RWPE2 (cell line): ENCODE measurements around the gene SNED1.
"Not testable (repeated sequence)": the region's sequence is repeated elsewhere in the genome, so short reads cannot be mapped to it uniquely, and the experiment has no call there.

Experiments
- ATAC-seq: fragments of 200-7000 bp; cut with Tn5 transposase; 3 replicates; pipeline ENCODE4 v1.9.1; 2021; ENCODE audit warnings: low read depth
- DNase-seq: peaks from one replicate; pipeline ENCODE4 v3.0.0-alpha.2; 2020; ENCODE audit warnings: low spot score
- H3K27ac ChIP-seq: fragments of 450-650 bp; 2 replicates; pipeline ENCODE4 v1.5.1; 2017; ENCODE audit warnings: mild to moderate bottlenecking; ENCODE audit not compliant: poor library complexity, severe bottlenecking
- H3K27me3 ChIP-seq: fragments of 250-450 bp; sonication (Bioruptor Pico); 2 replicates; pipeline ENCODE4 v1.5.1; 2021; ENCODE audit warnings: mild to moderate bottlenecking, moderate library complexity; ENCODE audit not compliant: insufficient read depth, poor library complexity, severe bottlenecking
- H3K36me3 ChIP-seq: fragments of 250-450 bp; sonication (Bioruptor Pico); 2 replicates; pipeline ENCODE4 v1.5.1; 2020; ENCODE audit warnings: low read depth, mild to moderate bottlenecking, moderate library complexity
- H3K4me1 ChIP-seq: fragments of 250-450 bp; sonication (Bioruptor Pico); 2 replicates; pipeline ENCODE4 v1.5.1; 2021; ENCODE audit warnings: mild to moderate bottlenecking, moderate library complexity; ENCODE audit not compliant: insufficient read depth, poor library complexity, severe bottlenecking
- H3K4me3 ChIP-seq: fragments of 250-450 bp; sonication (Bioruptor Pico); 2 replicates; pipeline ENCODE4 v1.5.1; 2021; ENCODE audit warnings: mild to moderate bottlenecking, moderate library complexity; ENCODE audit not compliant: severe bottlenecking
- H3K9me3 ChIP-seq: fragments of 250-450 bp; sonication (Bioruptor Pico); 2 replicates; pipeline ENCODE4 v1.5.1; 2021; ENCODE audit warnings: mild to moderate bottlenecking, moderate library complexity; ENCODE audit not compliant: severe bottlenecking
- TF ChIP-seq, protein P1 (sequence below): fragments of 450-650 bp; IDR thresholded peaks from one replicate; pipeline ENCODE4 v1.5.1; 2017; ENCODE audit warnings: mild to moderate bottlenecking, moderate library complexity; ENCODE audit not compliant: poor library complexity, severe bottlenecking

SNED1 gene

DNA sequence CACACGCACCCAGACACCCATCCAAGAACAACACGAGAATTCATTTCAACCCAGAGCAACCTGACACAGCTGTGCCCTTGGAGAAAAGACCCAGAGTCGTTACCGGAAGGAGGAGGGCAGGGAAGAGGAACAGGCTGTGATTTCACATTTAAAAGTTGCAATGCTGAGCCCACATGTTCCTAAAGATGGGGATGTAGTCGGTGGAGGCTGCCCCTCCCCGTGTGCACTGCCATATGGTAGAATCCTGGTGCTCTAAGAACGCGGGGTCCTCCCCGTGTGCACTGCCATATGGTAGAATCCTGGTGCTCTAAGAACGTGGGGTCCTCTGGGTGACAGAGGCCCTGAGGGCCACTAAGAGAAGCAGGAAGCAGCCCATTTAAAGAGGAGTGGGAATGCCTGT is 92.8 kb downstream of the SNED1 start:
- Histone ChIP-seq H3K9me3 (no peaks in the 10 kb centered on the region), H3K27ac (no peak overlapping the region), H3K36me3 (peaks cover 70% of the 10 kb centered on the region), H3K4me3 (no peak overlapping the region), H3K4me1 (no peaks in the 10 kb centered on the region), H3K27me3 (no peaks in the 10 kb centered on the region)
- TF ChIP-seq, protein P1, sequence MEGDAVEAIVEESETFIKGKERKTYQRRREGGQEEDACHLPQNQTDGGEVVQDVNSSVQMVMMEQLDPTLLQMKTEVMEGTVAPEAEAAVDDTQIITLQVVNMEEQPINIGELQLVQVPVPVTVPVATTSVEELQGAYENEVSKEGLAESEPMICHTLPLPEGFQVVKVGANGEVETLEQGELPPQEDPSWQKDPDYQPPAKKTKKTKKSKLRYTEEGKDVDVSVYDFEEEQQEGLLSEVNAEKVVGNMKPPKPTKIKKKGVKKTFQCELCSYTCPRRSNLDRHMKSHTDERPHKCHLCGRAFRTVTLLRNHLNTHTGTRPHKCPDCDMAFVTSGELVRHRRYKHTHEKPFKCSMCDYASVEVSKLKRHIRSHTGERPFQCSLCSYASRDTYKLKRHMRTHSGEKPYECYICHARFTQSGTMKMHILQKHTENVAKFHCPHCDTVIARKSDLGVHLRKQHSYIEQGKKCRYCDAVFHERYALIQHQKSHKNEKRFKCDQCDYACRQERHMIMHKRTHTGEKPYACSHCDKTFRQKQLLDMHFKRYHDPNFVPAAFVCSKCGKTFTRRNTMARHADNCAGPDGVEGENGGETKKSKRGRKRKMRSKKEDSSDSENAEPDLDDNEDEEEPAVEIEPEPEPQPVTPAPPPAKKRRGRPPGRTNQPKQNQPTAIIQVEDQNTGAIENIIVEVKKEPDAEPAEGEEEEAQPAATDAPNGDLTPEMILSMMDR = no peak
- ATAC-seq = no peak
- DNase-seq = no peak

DNA sequence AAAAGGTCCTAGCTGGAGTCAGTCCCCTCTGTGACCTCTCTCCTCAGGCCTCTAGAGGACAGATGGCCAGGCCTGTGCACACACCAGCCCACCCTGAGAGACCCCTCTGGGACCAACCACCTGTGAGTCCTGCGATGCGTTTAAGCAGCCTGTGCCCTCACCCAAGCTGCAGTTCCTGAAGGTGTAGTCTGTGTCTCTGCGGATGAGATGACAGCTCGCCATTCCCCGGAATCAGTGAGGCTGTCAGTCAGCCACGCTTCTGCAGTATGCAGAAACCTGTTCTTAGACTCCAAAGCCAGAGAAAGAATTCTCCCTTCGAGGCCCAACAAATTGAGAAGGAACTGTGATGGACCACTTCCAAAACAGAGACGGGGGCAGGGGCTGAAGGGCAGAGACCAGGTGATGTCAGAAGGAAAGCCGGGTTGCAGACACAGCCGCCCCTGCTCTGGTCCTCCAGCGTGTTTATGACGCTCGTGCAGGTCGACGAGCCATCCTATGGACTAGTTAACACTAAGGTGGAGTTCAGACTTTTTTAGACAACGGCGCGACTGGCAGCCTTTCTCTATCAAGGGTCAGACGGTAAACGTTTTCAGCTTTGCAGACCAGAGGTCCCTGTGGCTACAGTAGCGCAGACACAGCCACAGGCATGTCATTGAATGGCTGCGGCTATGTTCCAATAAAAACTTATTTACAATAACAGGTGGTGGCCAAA is 93.5 kb downstream of the SNED1 start:
- Histone ChIP-seq H3K36me3 (peaks cover 70% of the 10 kb centered on the region), H3K27ac (no peak overlapping the region)
- ATAC-seq = no peak

DNA sequence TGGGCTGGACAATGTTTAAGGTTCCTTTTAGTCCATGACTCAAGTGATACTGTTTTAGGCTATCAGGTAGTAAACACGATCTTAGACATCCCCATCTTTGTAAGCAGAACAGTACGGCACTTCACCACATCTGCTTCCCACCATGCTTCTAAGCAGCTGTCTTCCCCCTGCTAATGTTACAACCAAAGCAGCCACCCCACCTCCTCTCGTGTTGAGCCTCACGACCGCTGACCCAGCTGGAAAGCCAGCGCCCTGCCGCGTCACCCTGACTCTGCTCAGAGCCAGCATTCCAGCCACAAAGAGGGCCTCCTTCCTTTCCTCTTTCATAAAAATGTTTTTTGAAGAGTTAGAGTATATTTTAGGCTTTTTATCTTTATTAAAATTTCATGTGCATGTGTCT is 94.3 kb downstream of the SNED1 start:
- no peaks in the 10 kb centered on the region for H3K9me3 ChIP-seq
- TF ChIP-seq, protein P1 = no peak
- DNase-seq = no peak
- H3K36me3 ChIP-seq = peaks cover 74% of the 10 kb centered on the region
- no peaks in the 10 kb centered on the region for H3K27me3 ChIP-seq
- no peak overlapping the region for H3K4me3 ChIP-seq
- no peaks in the 10 kb centered on the region for H3K4me1 ChIP-seq
- ATAC-seq = no peak
- no peak overlapping the region for H3K27ac ChIP-seq

More for the DNA sequence above, 93.5 kb downstream of the SNED1 start:
- no peak overlapping the region for H3K4me3 ChIP-seq
- no peaks in the 10 kb centered on the region for H3K27me3 ChIP-seq
- TF ChIP-seq, protein P1 = no peak
- DNase-seq = no peak
- no peaks in the 10 kb centered on the region for H3K4me1 ChIP-seq
- no peaks in the 10 kb centered on the region for H3K9me3 ChIP-seq

DNA sequence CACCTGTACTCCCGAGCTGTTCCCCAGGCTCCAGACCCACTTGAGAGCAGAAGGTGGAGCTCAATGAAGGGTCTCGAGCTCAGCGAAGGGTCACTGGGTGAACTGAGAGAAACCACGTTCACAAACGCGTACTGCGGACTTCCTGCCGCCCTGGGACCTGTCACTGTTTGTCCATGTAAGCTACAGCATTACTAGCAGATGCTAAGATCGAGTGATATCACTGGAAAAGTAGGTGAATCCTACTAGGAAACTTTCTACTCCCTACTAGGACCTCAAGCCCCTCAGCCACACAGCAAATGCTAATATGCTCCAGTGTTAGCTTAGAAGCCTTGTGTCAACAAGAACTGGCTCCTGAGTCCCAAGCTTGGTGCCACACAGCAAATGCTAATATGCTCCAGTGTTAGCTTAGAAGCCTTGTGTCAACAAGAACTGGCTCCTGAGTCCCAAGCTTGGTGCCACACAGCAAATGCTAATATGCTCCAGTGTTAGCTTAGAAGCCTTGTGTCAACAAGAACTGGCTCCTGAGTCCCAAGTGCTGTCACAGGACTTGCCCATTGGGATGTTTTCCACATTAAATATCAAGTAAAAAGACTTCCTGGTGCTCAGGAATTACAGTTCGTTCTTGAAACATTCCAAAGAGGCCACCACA is 94.8 kb downstream of the SNED1 start:
- not testable (repeated sequence) for H3K27me3 ChIP-seq, ATAC-seq, H3K4me3 ChIP-seq, H3K27ac ChIP-seq, H3K4me1 ChIP-seq, H3K9me3 ChIP-seq, DNase-seq
- peaks cover 74% of the 10 kb centered on the region for H3K36me3 ChIP-seq

DNA sequence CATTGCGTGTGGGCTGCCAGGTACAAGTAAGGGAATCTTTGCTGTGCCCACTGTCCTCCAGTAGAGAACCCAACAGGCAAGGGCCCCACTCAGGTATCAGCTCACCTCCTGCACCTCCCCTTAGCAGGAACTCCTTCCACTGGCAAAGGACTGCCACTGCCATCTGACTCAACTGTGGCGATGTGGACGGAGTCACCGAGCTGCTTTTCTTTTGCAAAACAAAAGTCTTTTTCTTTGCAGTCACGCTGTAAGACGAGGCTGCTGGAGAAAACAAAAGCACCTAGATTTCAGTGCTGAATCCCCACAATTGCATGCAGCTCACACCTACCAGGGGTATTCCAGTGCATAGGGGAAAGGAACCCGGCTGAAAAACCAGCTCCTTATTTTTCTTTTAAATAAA is 95.8 kb downstream of the SNED1 start:
- H3K4me3 ChIP-seq = no peak overlapping the region
- H3K9me3 ChIP-seq = no peaks in the 10 kb centered on the region
- peaks cover 74% of the 10 kb centered on the region for H3K36me3 ChIP-seq
- no peaks in the 10 kb centered on the region for H3K4me1 ChIP-seq
- no peaks in the 10 kb centered on the region for H3K27me3 ChIP-seq
- no peak for DNase-seq
- TF ChIP-seq, protein P1 = no peak
- no peak overlapping the region for H3K27ac ChIP-seq
- no peak for ATAC-seq
